ENCODE measurements around the gene SMAD9.

The SMAD9 gene

GRCh38 chr13:36919833-36920615, at the start of gene SMAD9:
Gene SMAD9, minus strand, starts transcription at chr13:36920238. Its CDS starts 40,549 bp downstream, at chr13:36879689.
- H3K27me3 ChIP-seq (ENCODE audit: control insufficient read depth, low read length): peaks cover 54% of the 10 kb centered on the region
- H3F3A ChIP-seq (ENCODE audit: control insufficient read depth, insufficient read depth): no peaks in the 10 kb centered on the region
- peak within 1 kb of the TSS; percentile 38 for H3K4me2 ChIP-seq (ENCODE audit: low read length)
- TF ChIP-seq EZH2phosphoT487 (IDR thresholded peaks at IDR 0.05; ENCODE audit: borderline replicate concordance, low read length): no peak
- TF ChIP-seq, protein P1, sequence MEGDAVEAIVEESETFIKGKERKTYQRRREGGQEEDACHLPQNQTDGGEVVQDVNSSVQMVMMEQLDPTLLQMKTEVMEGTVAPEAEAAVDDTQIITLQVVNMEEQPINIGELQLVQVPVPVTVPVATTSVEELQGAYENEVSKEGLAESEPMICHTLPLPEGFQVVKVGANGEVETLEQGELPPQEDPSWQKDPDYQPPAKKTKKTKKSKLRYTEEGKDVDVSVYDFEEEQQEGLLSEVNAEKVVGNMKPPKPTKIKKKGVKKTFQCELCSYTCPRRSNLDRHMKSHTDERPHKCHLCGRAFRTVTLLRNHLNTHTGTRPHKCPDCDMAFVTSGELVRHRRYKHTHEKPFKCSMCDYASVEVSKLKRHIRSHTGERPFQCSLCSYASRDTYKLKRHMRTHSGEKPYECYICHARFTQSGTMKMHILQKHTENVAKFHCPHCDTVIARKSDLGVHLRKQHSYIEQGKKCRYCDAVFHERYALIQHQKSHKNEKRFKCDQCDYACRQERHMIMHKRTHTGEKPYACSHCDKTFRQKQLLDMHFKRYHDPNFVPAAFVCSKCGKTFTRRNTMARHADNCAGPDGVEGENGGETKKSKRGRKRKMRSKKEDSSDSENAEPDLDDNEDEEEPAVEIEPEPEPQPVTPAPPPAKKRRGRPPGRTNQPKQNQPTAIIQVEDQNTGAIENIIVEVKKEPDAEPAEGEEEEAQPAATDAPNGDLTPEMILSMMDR (IDR thresholded peaks at IDR 0.05; ENCODE audit: low read depth, low read length, poor library complexity, severe bottlenecking): no peak
- H3K27ac ChIP-seq (ENCODE audit: low read depth, low read length): no peak within 1 kb of the TSS
- H3K4me1 ChIP-seq (ENCODE audit: control insufficient read depth, low read length): no peaks in the 10 kb centered on the region; the same call in 1 of the 2 replicates
- H3K36me3 ChIP-seq (ENCODE audit: control insufficient read depth, low read length): no peaks in the 10 kb centered on the region
- H3K79me2 ChIP-seq (ENCODE audit: control insufficient read depth, low read length): no peaks in the 10 kb centered on the region
- peak within 1 kb of the TSS; percentile 26; the same call in 1 of the 2 replicates for H3K4me3 ChIP-seq (ENCODE audit: low read length)
- no peaks in the 10 kb centered on the region for H4K20me1 ChIP-seq (ENCODE audit: control insufficient read depth, insufficient read depth, low read depth, low read length)
- H3K9me2 ChIP-seq (replicated peaks; ENCODE audit: control insufficient read depth, low read length): no peaks in the 10 kb centered on the region
- H3K9me3 ChIP-seq (ENCODE audit: control insufficient read depth, insufficient read depth, low read length): no peaks in the 10 kb centered on the region

DNA sequence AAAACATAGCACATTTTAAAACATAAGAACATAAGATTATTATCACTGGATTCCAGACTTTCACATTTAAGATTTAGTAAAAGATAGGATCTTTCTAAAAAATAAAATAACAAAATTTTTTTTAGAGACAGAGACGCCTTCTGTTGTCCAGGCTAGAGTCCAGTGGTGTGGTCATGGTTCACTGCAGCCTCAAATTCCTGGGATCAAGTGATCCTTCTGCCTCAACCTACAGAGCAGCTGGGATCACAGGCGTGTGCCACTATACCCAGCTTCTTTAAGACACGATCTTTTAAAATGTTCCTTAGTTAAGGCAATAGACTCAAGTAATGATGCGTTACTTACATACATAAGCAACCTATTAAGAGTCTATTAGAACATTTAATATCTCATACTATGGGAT, 46.4 kb upstream of the SMAD9 start:
- TF ChIP-seq, protein P1 (IDR thresholded peaks at IDR 0.05; ENCODE audit: low read depth, low read length, poor library complexity, severe bottlenecking): no peak
- Histone ChIP-seq H3K9me2 (replicated peaks; ENCODE audit: control insufficient read depth, low read length) (no peaks in the 10 kb centered on the region), H3K79me2 (ENCODE audit: control insufficient read depth, low read length) (no peaks in the 10 kb centered on the region), H3K4me2 (ENCODE audit: low read length) (no peak overlapping the region), H3K27me3 (ENCODE audit: control insufficient read depth, low read length) (no peaks in the 10 kb centered on the region), H4K20me1 (ENCODE audit: control insufficient read depth, insufficient read depth, low read depth, low read length) (no peaks in the 10 kb centered on the region), H3K36me3 (ENCODE audit: control insufficient read depth, low read length) (peaks cover 74% of the 10 kb centered on the region), H3K4me1 (ENCODE audit: control insufficient read depth, low read length) (no peaks in the 10 kb centered on the region), H3F3A (ENCODE audit: control insufficient read depth, insufficient read depth) (no peaks in the 10 kb centered on the region), H3K27ac (ENCODE audit: low read depth, low read length) (no peak overlapping the region), H3K4me3 (ENCODE audit: low read length) (no peak overlapping the region), H3K9me3 (ENCODE audit: control insufficient read depth, insufficient read depth, low read length) (no peaks in the 10 kb centered on the region)

- no peaks in the 10 kb centered on the region for H3K4me1 ChIP-seq (ENCODE audit: control insufficient read depth, low read length)
- H3K4me3 ChIP-seq (ENCODE audit: low read length): no peak overlapping the region
- H3K9me2 ChIP-seq (replicated peaks; ENCODE audit: control insufficient read depth, low read length): no peaks in the 10 kb centered on the region
- H3F3A ChIP-seq (ENCODE audit: control insufficient read depth, insufficient read depth): no peaks in the 10 kb centered on the region
- H3K27me3 ChIP-seq (ENCODE audit: control insufficient read depth, low read length): no peaks in the 10 kb centered on the region
- TF ChIP-seq, protein P1 (IDR thresholded peaks at IDR 0.05; ENCODE audit: low read depth, low read length, poor library complexity, severe bottlenecking): no peak
- TF ChIP-seq EZH2phosphoT487 (IDR thresholded peaks at IDR 0.05; ENCODE audit: borderline replicate concordance, low read length): no peak
- H3K36me3 ChIP-seq (ENCODE audit: control insufficient read depth, low read length): peaks cover 72% of the 10 kb centered on the region
- H3K9me3 ChIP-seq (ENCODE audit: control insufficient read depth, insufficient read depth, low read length): no peaks in the 10 kb centered on the region
- H3K4me2 ChIP-seq (ENCODE audit: low read length): no peak overlapping the region
- no peaks in the 10 kb centered on the region for H3K79me2 ChIP-seq (ENCODE audit: control insufficient read depth, low read length)
- no peak overlapping the region for H3K27ac ChIP-seq (ENCODE audit: low read depth, low read length)
- no peaks in the 10 kb centered on the region for H4K20me1 ChIP-seq (ENCODE audit: control insufficient read depth, insufficient read depth, low read depth, low read length)
Measured at GRCh38 chr13:36965767-36966166, 45.7 kb upstream of the SMAD9 start.

All from DOHH2 (cell line).